ENCODE measurements around the gene PTGES2. TPM values are rescaled to one million over a fixed set of nuclear protein-coding genes. Genes with fewer than 3 reads are reported as not detected.
"Not testable (repeated sequence)": the region's sequence is repeated elsewhere in the genome, so short reads cannot be mapped to it uniquely, and the experiment has no call there.

PTGES2 gene
- total RNA-seq, 1 donor = 54.4 TPM

GRCh38 chr9:128092199-128092977, 35.1 kb downstream of the PTGES2 start:
- DNase-seq (ENCODE audit: low read depth in 2 of 3, low spot score in 2 of 3) = no peak

GRCh38 chr9:128091571-128091970, 36.0 kb downstream of the PTGES2 start:
- no peak for DNase-seq (ENCODE audit: low read depth in 2 of 3, low spot score in 2 of 3)

- no peak for DNase-seq (ENCODE audit: low read depth in 2 of 3, low spot score in 2 of 3)
Measured at GRCh38 chr9:128091144-128091543, 36.4 kb downstream of the PTGES2 start.

DNA sequence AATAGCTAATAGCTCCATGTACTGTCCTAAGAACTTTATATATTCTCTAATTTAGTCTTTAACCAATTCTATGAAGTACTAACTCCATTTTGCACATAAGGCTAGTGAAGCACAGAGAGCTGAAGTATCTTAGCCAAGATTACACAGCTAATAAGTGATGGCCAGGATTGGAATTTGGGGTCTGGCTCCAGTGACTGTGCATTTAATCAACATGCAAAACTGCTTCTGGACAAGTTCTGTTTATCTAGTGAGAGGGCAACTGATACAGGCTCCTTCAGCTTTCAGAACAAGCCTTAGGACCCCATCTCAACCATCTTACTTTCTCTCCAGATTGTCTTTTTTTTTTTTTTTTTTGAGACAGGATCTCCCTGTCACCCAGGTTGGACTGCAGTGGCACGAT, 38.2 kb downstream of the PTGES2 start:
- no peak for DNase-seq (ENCODE audit: low read depth in 2 of 3, low spot score in 2 of 3)

GRCh38 chr9:128088253-128088945, 39.1 kb downstream of the PTGES2 start:
- DNase-seq (ENCODE audit: low read depth in 2 of 3, low spot score in 2 of 3) = no peak

- no peak for DNase-seq (ENCODE audit: low read depth in 2 of 3, low spot score in 2 of 3)
Measured at GRCh38 chr9:128087262-128087661, 40.3 kb downstream of the PTGES2 start.

DNA sequence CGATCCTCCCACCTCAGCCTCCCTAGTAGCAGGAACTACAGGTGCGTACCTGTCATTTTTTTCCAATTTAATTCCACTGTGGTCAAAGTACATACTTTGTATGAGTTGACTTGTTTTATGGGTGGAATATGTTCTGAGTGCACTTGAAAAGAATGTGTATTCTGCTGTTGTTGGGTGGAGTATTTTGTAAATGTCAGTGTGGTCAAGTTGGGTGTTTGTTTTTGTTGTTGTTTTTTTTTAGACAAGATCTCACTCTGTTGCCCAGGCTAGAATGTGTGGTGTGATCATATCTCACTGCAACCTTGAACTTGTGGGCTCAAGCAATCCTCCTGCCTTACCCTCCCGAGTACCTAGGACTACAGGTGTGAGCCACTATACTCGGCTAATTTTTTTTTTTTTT, 41.6 kb downstream of the PTGES2 start:
- no peak for DNase-seq (ENCODE audit: low read depth in 2 of 3, low spot score in 2 of 3)

- no peak for DNase-seq (ENCODE audit: low read depth in 2 of 3, low spot score in 2 of 3)
Measured at GRCh38 chr9:128084746-128085145, 42.8 kb downstream of the PTGES2 start.

DNA sequence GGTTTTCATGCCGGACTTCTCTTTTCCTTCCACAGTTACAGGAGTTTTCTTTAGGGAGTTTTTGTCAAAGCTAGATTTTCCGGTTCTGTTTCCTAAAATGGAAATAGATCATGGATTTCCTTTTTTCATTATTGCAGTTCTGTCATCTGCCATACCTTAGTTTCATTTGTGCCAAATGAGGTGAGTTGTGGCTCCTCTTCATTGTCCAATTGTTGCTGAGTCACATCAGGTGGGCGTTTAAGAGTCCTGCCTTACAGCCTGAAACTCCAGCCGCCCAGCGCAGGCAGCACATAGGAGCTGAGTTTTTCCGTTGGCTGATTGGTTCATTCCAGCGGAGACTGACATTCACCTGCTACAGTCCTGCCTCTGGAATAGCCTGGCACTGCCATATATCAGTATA, 45.4 kb downstream of the PTGES2 start:
- DNase-seq (ENCODE audit: low read depth in 2 of 3, low spot score in 2 of 3) = no peak

DNA sequence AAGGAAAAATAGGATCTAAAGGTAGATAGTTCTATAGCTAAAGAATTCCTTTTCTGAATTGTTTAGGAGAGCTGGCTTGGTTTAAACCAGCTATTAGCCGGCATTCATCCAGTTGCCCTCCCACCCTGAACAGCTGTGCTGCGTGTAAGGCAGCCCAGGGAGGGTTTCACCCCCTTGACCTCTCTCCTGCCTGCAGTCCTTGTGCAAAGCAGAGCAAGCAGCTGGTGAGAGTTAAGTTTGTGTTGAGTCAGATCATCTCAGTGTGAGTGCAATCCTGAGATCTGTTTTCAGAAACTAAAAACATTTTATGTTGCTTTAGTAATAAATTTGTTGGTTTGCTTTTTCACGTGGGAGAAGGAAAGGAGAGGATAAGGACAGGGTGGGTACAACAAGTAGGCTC, 46.5 kb downstream of the PTGES2 start:
- DNase-seq (ENCODE audit: low read depth in 2 of 3, low spot score in 2 of 3) = no peak

GRCh38 chr9:128080206-128080605, 47.3 kb downstream of the PTGES2 start:
- no peak for DNase-seq (ENCODE audit: low read depth in 2 of 3, low spot score in 2 of 3)

- DNase-seq (ENCODE audit: low read depth in 2 of 3, low spot score in 2 of 3) = no peak
Measured at GRCh38 chr9:128078504-128079434, 48.8 kb downstream of the PTGES2 start.

- DNase-seq (ENCODE audit: low read depth in 2 of 3, low spot score in 2 of 3) = no peak
Measured at GRCh38 chr9:128077847-128078503, 49.6 kb downstream of the PTGES2 start.

DNA sequence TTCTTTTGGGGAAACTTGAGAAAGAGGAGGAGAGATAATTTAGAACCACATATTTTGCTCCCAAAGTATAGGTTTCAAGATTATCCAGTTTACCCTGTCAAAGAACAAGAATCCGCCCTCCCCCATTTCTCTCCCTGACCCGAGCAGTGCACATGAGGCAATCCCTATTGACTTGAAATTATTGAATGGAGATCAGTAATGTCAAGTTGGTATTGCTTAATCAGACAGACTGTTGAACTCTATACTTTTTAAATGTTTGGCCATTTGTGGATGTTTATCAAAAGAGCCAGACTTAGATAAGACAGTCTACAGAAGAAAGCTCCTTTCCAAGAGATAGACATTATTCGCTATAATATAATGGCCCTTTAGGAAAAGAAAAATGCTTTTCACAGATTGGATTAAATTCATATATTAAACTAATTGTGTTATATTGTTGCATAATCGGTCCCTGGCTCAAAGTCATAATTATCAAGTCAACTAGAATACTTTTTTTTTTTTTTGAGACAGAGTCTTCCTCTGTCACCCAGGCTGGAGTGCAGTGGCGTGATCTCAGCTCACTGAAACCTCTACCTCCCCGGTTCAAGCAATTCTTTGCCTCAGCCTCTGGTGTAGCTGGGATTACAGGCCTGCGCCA, 54.2 kb downstream of the PTGES2 start:
- no peak for DNase-seq (ENCODE audit: low read depth in 2 of 3, low spot score in 2 of 3)

- peak in 2 of 3 donors; percentile 79 to 84 for DNase-seq (ENCODE audit: low read depth in 2 of 3, low spot score in 2 of 3)
Measured at GRCh38 chr9:128072144-128073021, 55.1 kb downstream of the PTGES2 start.

DNA sequence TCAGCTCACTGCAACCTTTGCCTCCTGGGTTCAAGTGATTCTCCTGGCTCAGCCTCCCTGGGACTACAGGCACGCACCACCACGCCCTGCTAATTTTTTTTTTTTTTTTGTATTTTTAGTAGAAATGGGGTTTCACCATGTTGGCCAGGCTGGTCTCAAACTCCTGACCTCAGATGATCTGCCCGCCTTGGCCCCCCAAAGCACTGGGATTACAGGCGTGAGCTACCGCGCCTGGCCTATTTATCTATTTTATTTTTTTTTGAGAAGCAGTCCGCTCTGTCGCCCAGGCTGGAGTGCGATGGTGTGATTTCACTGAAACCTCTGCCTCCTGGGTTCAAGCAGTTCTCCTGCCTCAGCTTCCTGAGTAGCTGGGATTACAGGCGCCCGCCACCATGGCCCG, 56.1 kb downstream of the PTGES2 start:
- not testable (repeated sequence) for DNase-seq (ENCODE audit: low read depth in 2 of 3, low spot score in 2 of 3)

GRCh38 chr9:128070874-128071273, 56.7 kb downstream of the PTGES2 start:
- no peak for DNase-seq (ENCODE audit: low read depth in 2 of 3, low spot score in 2 of 3)
